NCI-H2171 treated with DMSO at 0.1 percent for 48 hours (cell line): ENCODE data around the gene ISCU.
"Not testable (repeated sequence)": the region's sequence is repeated elsewhere in the genome, so short reads cannot be mapped to it uniquely, and the experiment has no call there.

ENCODE experiments used
- DNase-seq: peaks from one replicate; lab custom pipeline; 2025; lab: John Stamatoyannopoulos, UW

ISCU gene

DNA sequence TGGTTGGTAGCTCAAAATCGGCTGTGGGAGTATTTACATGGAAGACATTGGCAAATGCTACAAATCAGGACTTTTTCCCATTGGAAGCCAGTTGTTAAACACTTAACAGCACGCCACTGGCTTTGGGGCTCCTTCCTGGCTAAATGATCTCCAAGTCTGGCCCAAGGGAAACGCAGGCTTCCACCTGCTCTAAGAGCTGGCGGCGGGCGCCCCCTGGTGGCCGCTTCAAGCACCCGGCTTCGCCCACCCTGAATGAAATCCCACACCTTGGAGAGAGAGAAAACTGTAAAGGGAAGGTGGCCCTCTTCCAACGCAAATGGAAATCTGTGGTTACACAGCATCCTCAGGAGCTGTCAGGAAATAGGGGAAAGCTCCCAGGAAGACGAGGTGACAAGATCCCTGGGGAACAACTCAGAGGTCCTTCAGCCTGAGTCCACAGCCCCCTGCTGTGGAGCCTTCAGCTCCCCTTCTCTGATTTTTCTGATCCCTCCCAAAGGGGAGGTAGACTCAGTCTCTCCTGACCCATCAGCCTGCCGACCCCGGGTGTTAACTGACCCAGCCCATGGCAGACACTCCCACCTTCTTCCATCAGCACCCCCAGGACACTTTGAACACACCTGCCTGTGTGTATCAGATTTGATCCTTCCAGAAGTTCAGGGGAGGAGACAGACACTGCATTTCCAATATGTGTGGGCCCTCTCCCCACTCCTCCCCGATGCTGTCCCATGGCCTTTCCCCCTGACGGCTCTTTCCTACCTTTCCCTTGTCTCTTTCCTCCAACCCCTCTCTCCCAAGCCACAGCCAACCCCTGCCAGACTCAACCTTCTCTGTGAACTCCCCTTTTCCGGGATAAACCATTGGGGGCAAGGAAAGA lies 55.9 kb downstream of the ISCU start:
- peak; percentile 86 for DNase-seq

GRCh38 chr12:108618953-108619274 lies 56.5 kb downstream of the ISCU start:
- not testable (repeated sequence) for DNase-seq
